NCI-H460 (cell line): Measurements from ENCODE around the gene FAM171A1. TPM values are rescaled to one million over a fixed set of nuclear protein-coding genes. Genes with fewer than 3 reads are reported as not detected.

Source experiments
- DNase-seq: peaks from one replicate; pipeline ENCODE4 v3.0.0-alpha.2; 2016; ENCODE audit warnings: low read depth; ENCODE audit errors: extremely low read depth
- total RNA-seq: library from RNA; depleted of rRNA; stranded (reverse); fragments of >200 nt; shearing (Covaris generic); gene quantifications from 2 replicates; pipeline ENCODE4 v1.2.3, GENCODE V29; 2014

The FAM171A1 gene
- total RNA-seq, 1 experiment from 2014 or later: 8.3 TPM

DNA sequence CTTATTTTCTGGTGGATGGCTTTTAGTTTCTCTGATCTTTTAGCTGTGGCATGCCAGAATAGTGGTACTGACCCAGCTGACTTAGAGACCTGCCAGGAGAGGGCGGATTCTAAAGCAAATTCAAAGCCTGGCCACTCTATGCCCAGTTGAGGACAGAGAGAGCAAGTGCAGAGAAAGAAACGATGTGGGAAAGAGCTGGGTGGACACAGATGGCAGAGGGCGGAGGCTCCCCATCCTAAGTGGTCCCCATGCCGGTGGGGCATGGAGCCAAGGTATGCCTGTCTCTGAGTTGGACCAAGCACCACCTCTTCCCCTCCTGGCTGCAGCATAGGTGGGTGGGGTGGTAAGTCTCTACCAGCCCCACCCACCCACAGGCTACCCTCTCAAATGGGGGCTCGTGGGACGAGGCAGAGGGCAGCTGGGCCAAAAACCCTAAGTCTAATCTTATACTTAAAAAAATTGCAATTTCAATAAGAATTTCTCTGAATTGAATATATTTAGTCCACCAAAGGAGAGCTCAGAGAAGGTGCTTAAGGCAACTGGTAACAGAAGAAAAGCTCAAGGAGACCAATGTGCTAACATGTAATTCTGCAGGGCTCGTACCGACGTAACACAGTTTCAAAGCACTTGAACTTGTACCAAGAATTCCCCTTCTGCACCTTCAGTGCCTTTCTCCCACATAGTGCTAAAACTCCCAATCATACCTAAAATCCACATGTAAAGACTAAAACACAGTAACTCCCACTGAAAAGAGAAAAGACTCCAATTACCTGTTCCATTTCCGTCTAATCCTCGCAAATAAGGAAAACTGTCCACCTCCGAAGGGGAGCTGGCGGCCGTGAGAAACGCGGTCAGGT lies 116.9 kb downstream of the FAM171A1 start:
- DNase-seq: no peak

- DNase-seq: no peak
Observed at GRCh38 chr10:15252396-15252795, 118.7 kb downstream of the FAM171A1 start.

- no peak for DNase-seq
Observed at GRCh38 chr10:15251791-15252380, 119.2 kb downstream of the FAM171A1 start.

DNA sequence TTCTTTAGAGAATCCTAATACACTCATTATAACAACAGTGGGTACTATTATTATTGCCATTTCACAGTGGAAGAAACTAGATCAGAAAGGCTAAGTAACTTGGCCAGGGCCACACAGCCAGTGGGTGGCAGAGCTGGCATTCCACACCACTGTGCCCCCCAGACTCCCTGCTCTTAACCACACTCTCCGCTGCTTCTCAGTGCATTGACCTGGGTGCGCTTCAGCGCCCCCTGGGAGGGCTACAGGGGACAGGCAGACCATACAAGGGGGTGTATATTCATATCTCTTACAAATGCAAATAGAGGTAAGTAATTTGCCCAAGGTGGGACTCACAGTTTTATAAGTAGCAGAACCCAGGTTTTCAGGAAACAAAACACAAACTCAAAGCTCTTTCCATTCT lies 125.6 kb downstream of the FAM171A1 start:
- no peak for DNase-seq

- no peak for DNase-seq
Observed at GRCh38 chr10:15244635-15245197, 126.4 kb downstream of the FAM171A1 start.

- DNase-seq: no peak
Observed at GRCh38 chr10:15242261-15242840, 128.7 kb downstream of the FAM171A1 start.

- no peak for DNase-seq
Observed at GRCh38 chr10:15241306-15241705, 129.8 kb downstream of the FAM171A1 start.

DNA sequence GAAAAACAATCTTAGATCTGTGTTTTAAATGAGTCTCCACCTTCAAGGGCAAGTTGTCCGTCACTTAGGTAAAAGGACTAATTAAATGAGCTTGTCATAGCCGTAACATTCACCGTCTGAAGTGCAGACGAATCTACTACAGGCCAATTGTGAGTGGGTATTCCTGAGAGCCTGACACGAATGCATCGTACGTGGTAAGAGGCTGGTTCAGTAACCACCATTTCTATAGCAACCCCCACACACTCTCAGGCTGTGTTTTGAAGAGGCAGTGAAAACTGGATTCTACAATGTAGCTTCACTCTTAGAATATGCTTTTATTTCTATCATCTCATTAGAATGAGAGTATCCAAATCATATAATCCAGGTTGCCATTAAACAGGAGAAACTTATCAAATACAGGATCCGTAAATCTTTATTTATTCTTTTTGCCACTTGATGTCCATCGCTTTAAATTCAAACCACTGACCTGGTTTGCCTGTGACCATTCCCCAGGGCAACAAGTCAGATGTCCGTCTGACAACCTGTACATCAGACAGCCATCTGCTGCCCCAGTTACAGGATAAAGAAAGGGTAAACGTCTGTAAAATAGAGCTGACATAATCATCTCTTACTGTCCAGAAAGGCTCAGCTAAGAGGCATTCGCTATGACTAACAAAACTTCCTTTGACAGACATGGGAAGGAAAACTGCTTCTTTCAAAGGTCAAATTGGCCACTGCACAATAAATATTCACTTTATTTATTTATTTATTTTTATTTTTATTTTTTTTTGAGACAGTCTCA lies 132.3 kb downstream of the FAM171A1 start:
- DNase-seq: no peak

DNA sequence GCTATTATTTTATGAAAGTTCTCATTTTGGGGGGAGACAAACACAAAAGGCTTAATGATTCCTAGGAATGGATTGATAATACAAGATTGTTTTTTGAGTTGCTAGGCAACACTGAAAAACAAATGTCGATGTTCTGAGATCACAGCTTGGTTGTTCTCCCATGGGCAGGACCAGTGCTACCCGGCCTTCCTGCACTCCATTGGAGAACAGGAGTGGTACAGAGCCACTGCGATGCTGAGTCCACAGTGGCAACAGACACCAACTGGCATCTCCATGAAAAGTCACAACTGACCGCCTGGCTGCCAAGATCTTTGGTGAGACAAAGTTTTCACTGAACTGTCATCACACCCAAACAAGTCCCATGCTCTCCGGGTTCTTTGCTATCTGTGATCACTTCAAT lies 133.7 kb downstream of the FAM171A1 start:
- no peak for DNase-seq

GRCh38 chr10:15236340-15236739 lies 134.7 kb downstream of the FAM171A1 start:
- no peak for DNase-seq

DNA sequence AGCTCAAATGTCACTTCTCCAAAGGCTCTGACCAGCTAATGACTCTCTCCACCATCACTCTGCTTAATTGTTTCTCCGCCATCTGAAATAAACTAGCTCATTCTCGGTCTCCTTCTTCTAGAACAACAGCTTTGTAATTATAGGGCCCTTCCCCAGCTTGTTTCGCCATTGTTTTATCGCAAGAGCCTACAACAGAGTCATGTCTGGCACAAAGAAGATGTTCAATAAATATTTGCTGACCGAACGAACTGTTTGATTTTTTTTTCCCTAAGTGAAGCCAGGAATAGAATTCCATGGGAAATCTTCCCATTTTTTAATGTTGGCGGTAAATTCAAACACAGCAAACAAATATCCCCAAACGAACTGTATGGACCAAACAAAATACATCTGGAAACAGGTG lies 138.8 kb downstream of the FAM171A1 start:
- DNase-seq: no peak

DNA sequence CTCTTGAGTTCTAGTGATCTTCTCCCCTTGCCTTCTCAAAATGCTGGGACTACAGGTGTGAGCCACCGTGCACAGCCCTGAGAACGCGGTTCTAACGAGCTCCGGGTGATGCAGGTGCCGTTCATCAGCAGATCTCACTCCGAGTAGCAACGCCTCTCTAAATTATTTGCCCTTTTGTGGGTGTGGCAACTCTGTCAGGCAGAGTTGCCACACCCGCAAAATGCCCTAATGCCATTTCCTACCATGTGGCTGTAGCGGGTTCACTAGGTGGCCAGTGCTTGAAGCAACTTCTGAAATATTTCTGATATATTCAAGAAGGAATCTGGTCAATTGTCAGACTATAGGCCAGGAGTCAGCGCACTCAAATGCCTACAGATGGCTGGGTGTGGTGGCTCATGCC lies 139.7 kb downstream of the FAM171A1 start:
- DNase-seq: no peak

- no peak for DNase-seq
Observed at GRCh38 chr10:15230257-15230656, 140.8 kb downstream of the FAM171A1 start.

- DNase-seq: no peak
Observed at GRCh38 chr10:15229268-15229667, 141.8 kb downstream of the FAM171A1 start.

DNA sequence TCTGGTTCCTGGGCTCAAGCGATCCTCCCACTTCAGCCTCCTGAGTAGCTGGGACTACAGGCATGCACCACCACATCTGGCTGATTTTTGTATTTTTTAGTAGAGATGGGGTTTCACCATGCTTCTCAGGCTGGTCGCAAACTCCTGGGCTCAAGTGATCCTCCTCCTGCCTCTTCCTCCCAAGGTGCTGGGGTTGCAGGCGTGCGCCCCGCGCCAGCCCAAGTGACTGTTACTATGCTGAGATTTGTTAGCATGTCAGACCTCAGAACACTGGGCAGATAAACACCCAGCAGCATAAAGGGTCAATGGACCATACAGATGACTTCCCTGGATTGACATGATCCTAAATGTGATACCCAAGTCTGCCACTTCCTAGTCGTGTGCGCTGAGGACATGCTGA lies 142.7 kb downstream of the FAM171A1 start:
- DNase-seq: no peak

GRCh38 chr10:15227611-15228372 lies 143.3 kb downstream of the FAM171A1 start:
- no peak for DNase-seq

GRCh38 chr10:15225511-15225910 lies 145.6 kb downstream of the FAM171A1 start:
- no peak for DNase-seq

DNA sequence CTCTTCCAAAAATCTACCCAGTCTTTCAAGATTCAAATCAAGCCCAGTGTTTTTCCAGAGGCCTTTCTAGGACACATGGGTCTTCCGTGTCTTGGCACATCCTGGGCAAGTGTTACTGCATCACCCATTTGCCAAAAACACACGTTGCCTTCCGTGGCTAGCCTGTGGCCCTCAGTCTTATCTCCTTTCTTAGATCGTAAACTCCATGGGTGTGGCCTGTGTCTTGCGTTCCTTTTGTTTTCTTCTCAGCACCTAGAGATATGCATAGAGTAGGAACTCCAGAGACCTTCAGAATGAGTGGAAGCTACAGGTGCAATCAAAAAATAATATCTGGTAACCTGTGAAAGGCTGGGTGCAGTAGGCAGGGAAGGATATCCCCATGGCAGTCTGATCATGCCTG lies 146.1 kb downstream of the FAM171A1 start:
- DNase-seq: no peak

GRCh38 chr10:15223174-15223573 lies 147.9 kb downstream of the FAM171A1 start:
- DNase-seq: no peak

- no peak for DNase-seq
Observed at GRCh38 chr10:15222511-15222910, 148.6 kb downstream of the FAM171A1 start.
